Osteoblast (primary cell): Measurements from ENCODE around the gene GCNT2. TPM values are rescaled to one million over a fixed set of nuclear protein-coding genes. Genes with fewer than 3 reads are reported as not detected.
A peak's percentile ranks its signal among the peaks of the same experiment; 100 is the strongest.

ENCODE experiments used
- DNase-seq: peaks from one replicate; pipeline ENCODE4 v3.0.0; 2011; ENCODE audit warnings: low spot score, mixed read lengths; ENCODE audit not compliant: insufficient read length; ENCODE audit errors: missing footprints
- H2AFZ ChIP-seq: 2 replicates; pipeline ENCODE4 v1.6.0; 2011; ENCODE audit warnings: mild to moderate bottlenecking, low read length
- H3K27ac ChIP-seq: 2 replicates; pipeline ENCODE4 v1.5.1; 2011; ENCODE audit warnings: mild to moderate bottlenecking, low read depth, low read length, moderate library complexity
- H3K27me3 ChIP-seq: 2 replicates; pipeline ENCODE4 v1.6.0; 2012; ENCODE audit warnings: mild to moderate bottlenecking, control low read depth, inconsistent platforms, low read length, moderate library complexity; ENCODE audit not compliant: insufficient read depth
- H3K36me3 ChIP-seq: 2 replicates; pipeline ENCODE4 v1.5.1; 2011; ENCODE audit warnings: mild to moderate bottlenecking, low read length, control low read depth, moderate library complexity; ENCODE audit not compliant: insufficient read depth
- H3K4me1 ChIP-seq: 2 replicates; pipeline ENCODE4 v1.5.1; 2011; ENCODE audit warnings: mild to moderate bottlenecking, low read length, control low read depth, moderate library complexity; ENCODE audit not compliant: insufficient read depth
- H3K4me2 ChIP-seq: 2 replicates; pipeline ENCODE4 v1.6.0; 2011; ENCODE audit warnings: mild to moderate bottlenecking, low read length; ENCODE audit not compliant: insufficient read depth
- H3K4me3 ChIP-seq: fragments of 200-600 bp; sonication (generic); 3 replicates; pipeline ENCODE4 v1.5.1; 2012; ENCODE audit warnings: mild to moderate bottlenecking, low read length, inconsistent platforms; ENCODE audit not compliant: insufficient read depth
- H3K79me2 ChIP-seq: 2 replicates; pipeline ENCODE4 v1.6.0; 2012; ENCODE audit warnings: mild to moderate bottlenecking, low read length, control low read depth, inconsistent platforms; ENCODE audit not compliant: insufficient read depth
- H3K9me3 ChIP-seq: 2 replicates; pipeline ENCODE4 v1.5.1; 2011; ENCODE audit warnings: low read depth, low read length, control low read depth
- H4K20me1 ChIP-seq: 2 replicates; pipeline ENCODE4 v1.6.0; 2012; ENCODE audit warnings: mild to moderate bottlenecking, low read length, control low read depth; ENCODE audit not compliant: insufficient read depth
- total RNA-seq: library from RNA; depleted of rRNA; stranded (reverse); fragments of >200 nt; gene quantifications from 2 replicates; pipeline ENCODE4 v1.2.3, GENCODE V29; 2012
- TF ChIP-seq, protein P1 (sequence below): IDR thresholded peaks from 2 replicates; pipeline ENCODE4 v1.5.1; 2011; ENCODE audit warnings: mild to moderate bottlenecking, low read depth, low read length, moderate library complexity; ENCODE audit errors: extremely low read depth

GCNT2 gene
- total RNA-seq, 1 donor: 0.72 TPM

GRCh38 chr6:10532392-10532791 is 11.2 kb downstream of the GCNT2 start:
- H4K20me1 ChIP-seq: no peaks in the 10 kb centered on the region
- no peaks in the 10 kb centered on the region for H3K9me3 ChIP-seq
- H3K36me3 ChIP-seq: no peaks in the 10 kb centered on the region
- H3K4me2 ChIP-seq: no peak overlapping the region
- no peak overlapping the region for H3K4me3 ChIP-seq
- no peaks in the 10 kb centered on the region for H3K27me3 ChIP-seq
- H2AFZ ChIP-seq: no peak overlapping the region
- DNase-seq: no peak
- no peaks in the 10 kb centered on the region for H3K4me1 ChIP-seq
- H3K79me2 ChIP-seq: no peaks in the 10 kb centered on the region
- H3K27ac ChIP-seq: no peak overlapping the region
- TF ChIP-seq, protein P1, sequence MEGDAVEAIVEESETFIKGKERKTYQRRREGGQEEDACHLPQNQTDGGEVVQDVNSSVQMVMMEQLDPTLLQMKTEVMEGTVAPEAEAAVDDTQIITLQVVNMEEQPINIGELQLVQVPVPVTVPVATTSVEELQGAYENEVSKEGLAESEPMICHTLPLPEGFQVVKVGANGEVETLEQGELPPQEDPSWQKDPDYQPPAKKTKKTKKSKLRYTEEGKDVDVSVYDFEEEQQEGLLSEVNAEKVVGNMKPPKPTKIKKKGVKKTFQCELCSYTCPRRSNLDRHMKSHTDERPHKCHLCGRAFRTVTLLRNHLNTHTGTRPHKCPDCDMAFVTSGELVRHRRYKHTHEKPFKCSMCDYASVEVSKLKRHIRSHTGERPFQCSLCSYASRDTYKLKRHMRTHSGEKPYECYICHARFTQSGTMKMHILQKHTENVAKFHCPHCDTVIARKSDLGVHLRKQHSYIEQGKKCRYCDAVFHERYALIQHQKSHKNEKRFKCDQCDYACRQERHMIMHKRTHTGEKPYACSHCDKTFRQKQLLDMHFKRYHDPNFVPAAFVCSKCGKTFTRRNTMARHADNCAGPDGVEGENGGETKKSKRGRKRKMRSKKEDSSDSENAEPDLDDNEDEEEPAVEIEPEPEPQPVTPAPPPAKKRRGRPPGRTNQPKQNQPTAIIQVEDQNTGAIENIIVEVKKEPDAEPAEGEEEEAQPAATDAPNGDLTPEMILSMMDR: no peak

DNA sequence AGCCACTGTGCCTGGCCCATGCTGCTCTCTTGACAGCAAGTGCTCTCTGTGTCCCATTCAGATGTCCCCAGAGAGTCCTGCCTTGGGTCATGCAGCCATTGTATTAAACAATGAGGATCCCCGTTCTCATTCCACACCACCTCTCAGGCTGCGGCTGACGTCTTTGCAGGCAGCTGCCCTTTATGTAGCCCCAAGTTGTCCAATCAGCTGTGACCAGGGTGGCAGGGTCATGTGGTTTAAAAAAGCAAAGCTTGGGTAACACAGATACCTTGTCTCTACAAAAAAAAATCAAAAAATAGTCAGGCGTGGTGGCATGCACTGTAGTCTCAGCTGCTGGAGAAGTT is 13.2 kb downstream of the GCNT2 start:
- TF ChIP-seq, protein P1: no peak
- Histone ChIP-seq H3K79me2 (no peaks in the 10 kb centered on the region), H3K4me1 (no peaks in the 10 kb centered on the region), H3K36me3 (no peaks in the 10 kb centered on the region), H3K27me3 (no peaks in the 10 kb centered on the region), H3K4me3 (no peak overlapping the region), H4K20me1 (no peaks in the 10 kb centered on the region), H3K9me3 (no peaks in the 10 kb centered on the region), H3K27ac (no peak overlapping the region), H2AFZ (no peak overlapping the region), H3K4me2 (no peak overlapping the region)
- DNase-seq: no peak

GRCh38 chr6:10535193-10535592 is 14.0 kb downstream of the GCNT2 start:
- Histone ChIP-seq H3K27ac (no peak overlapping the region), H3K4me1 (no peaks in the 10 kb centered on the region), H2AFZ (no peak overlapping the region), H3K4me3 (no peak overlapping the region), H3K4me2 (no peak overlapping the region), H3K36me3 (no peaks in the 10 kb centered on the region), H3K9me3 (no peaks in the 10 kb centered on the region), H4K20me1 (no peaks in the 10 kb centered on the region), H3K79me2 (no peaks in the 10 kb centered on the region), H3K27me3 (no peaks in the 10 kb centered on the region)
- TF ChIP-seq, protein P1: no peak
- DNase-seq: peak; percentile 26

- Histone ChIP-seq H3K4me1 (no peaks in the 10 kb centered on the region), H3K27me3 (no peaks in the 10 kb centered on the region), H3K79me2 (no peaks in the 10 kb centered on the region), H3K4me2 (no peak overlapping the region), H3K27ac (no peak overlapping the region), H3K4me3 (no peak overlapping the region), H3K36me3 (no peaks in the 10 kb centered on the region), H2AFZ (no peak overlapping the region), H4K20me1 (no peaks in the 10 kb centered on the region), H3K9me3 (no peaks in the 10 kb centered on the region)
- DNase-seq: no peak
- TF ChIP-seq, protein P1: no peak
Measured at GRCh38 chr6:10537726-10538125, 16.6 kb downstream of the GCNT2 start.
